HAP-1 (cell line): Measurements from ENCODE around the gene XYLT1.
"Not testable (repeated sequence)": the region's sequence is repeated elsewhere in the genome, so short reads cannot be mapped to it uniquely, and the experiment has no call there.

Experiments
- DNase-seq, 2 experiments: peaks; one replicate each; pipeline ENCODE4 v3.0.0-alpha.2; 2016 to 2020; ENCODE audit warnings: low spot score in 2 of 2
- H3K27me3 ChIP-seq: fragments of 250-450 bp; sonication (Bioruptor Pico); 2 replicates; pipeline ENCODE4 v1.5.1; 2020; ENCODE audit warnings: low read depth, mild to moderate bottlenecking, moderate library complexity
- H3K36me3 ChIP-seq: fragments of 250-450 bp; sonication (Bioruptor Pico); replicated peaks from 2 replicates; pipeline ENCODE4 v1.5.1; 2020; ENCODE audit warnings: mild to moderate bottlenecking
- H3K4me1 ChIP-seq: fragments of 250-450 bp; sonication (Bioruptor Pico); 2 replicates; pipeline ENCODE4 v1.5.1; 2020; ENCODE audit warnings: mild to moderate bottlenecking
- H3K4me3 ChIP-seq: fragments of 250-450 bp; sonication (Bioruptor Pico); 2 replicates; pipeline ENCODE4 v1.5.1; 2020; ENCODE audit warnings: mild to moderate bottlenecking, moderate library complexity
- H3K9me3 ChIP-seq: fragments of 250-450 bp; sonication (Bioruptor Pico); 2 replicates; pipeline ENCODE4 v1.5.1; 2020; ENCODE audit warnings: mild to moderate bottlenecking, moderate library complexity
- in situ Hi-C: fragments of 300-500 bp; cut with MboI; formaldehyde crosslinking; loops from 3 replicates; pipeline ENCODE4 v1.14.3; 2020; ENCODE audit warnings: low sequenced_read_pairs, inconsistent platforms, mixed read lengths

XYLT1 gene

GRCh38 chr16:17417740-17418139 lies 53.0 kb downstream of the XYLT1 start:
- Histone ChIP-seq H3K4me3 (no peak overlapping the region), H3K27me3 (no peaks in the 10 kb centered on the region), H3K36me3 (no peaks in the 10 kb centered on the region), H3K9me3 (no peaks in the 10 kb centered on the region), H3K4me1 (no peaks in the 10 kb centered on the region)
- no peak for DNase-seq
- in situ Hi-C loops, result no loop called here

GRCh38 chr16:17416461-17417311 lies 54.1 kb downstream of the XYLT1 start:
- H3K4me3 ChIP-seq, result no peak overlapping the region
- no peaks in the 10 kb centered on the region for H3K36me3 ChIP-seq
- in situ Hi-C loops, result no loop called here
- H3K4me1 ChIP-seq, result no peaks in the 10 kb centered on the region
- no peaks in the 10 kb centered on the region for H3K27me3 ChIP-seq
- no peak for DNase-seq
- no peaks in the 10 kb centered on the region for H3K9me3 ChIP-seq

GRCh38 chr16:17414916-17415315 lies 55.8 kb downstream of the XYLT1 start:
- H3K4me3 ChIP-seq, result no peak overlapping the region
- H3K36me3 ChIP-seq, result no peaks in the 10 kb centered on the region
- H3K4me1 ChIP-seq, result no peaks in the 10 kb centered on the region
- no peaks in the 10 kb centered on the region for H3K9me3 ChIP-seq
- in situ Hi-C loops, result no loop called here
- DNase-seq, result no peak
- H3K27me3 ChIP-seq, result no peaks in the 10 kb centered on the region

- in situ Hi-C loops, result no loop called here
Observed at GRCh38 chr16:17414421-17414820, 56.3 kb downstream of the XYLT1 start.

DNA sequence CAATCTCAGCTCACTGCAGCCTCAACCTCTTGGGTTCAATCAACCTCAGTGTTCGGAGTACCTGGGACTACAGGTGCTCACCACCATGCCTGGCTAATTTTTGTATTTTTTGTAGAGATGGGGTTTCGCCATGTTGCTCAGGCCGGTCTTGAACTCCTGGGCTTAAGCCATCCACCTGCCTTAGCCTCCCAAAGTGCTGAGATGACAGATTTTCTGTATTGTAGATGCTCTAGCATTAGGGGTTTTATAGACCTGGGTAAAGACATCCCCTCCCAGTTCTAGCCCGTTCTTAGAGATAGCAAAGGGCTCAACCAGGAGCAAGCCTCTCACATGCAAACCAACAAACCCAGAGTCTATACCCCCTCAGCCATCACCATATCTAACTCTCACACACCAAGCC lies 57.3 kb downstream of the XYLT1 start:
- DNase-seq, result no peak
- Histone ChIP-seq H3K27me3 (no peaks in the 10 kb centered on the region), H3K36me3 (no peaks in the 10 kb centered on the region), H3K4me1 (no peaks in the 10 kb centered on the region), H3K4me3 (no peak overlapping the region), H3K9me3 (no peaks in the 10 kb centered on the region)
- in situ Hi-C loops, result no loop called here

More at GRCh38 chr16:17414421-17414820, 56.3 kb downstream of the XYLT1 start:
- Histone ChIP-seq H3K36me3 (no peaks in the 10 kb centered on the region), H3K9me3 (no peaks in the 10 kb centered on the region), H3K4me3 (no peak overlapping the region), H3K27me3 (no peaks in the 10 kb centered on the region), H3K4me1 (no peaks in the 10 kb centered on the region)
- DNase-seq, result no peak

- Histone ChIP-seq H3K4me1 (no peaks in the 10 kb centered on the region), H3K36me3 (no peaks in the 10 kb centered on the region), H3K4me3 (no peak overlapping the region), H3K27me3 (no peaks in the 10 kb centered on the region), H3K9me3 (no peaks in the 10 kb centered on the region)
- in situ Hi-C loops, result no loop called here
- no peak for DNase-seq
Observed at GRCh38 chr16:17412791-17413190, 58.0 kb downstream of the XYLT1 start.

DNA sequence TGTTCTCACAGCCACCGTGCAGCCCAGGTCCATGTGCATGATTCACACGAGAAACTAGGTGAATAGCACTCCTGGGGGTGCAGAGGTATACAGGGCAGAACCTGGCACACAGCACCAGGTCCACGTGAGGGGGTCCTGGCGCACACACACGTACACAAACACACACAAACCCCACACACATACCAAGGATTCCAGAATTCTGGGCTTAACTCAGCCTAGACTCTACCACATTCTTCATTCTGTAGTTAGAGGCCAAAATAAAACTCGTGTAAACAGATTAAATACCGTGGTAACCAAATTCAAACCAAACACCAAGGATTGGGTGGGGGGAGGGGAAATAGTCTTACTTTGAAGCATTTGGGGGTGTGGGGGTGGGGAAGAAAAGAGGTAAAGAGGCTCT lies 58.5 kb downstream of the XYLT1 start:
- H3K4me1 ChIP-seq, result no peaks in the 10 kb centered on the region
- no peak overlapping the region for H3K4me3 ChIP-seq
- H3K27me3 ChIP-seq, result no peaks in the 10 kb centered on the region
- in situ Hi-C loops, result no loop called here
- no peak for DNase-seq
- H3K9me3 ChIP-seq, result no peaks in the 10 kb centered on the region
- no peaks in the 10 kb centered on the region for H3K36me3 ChIP-seq

DNA sequence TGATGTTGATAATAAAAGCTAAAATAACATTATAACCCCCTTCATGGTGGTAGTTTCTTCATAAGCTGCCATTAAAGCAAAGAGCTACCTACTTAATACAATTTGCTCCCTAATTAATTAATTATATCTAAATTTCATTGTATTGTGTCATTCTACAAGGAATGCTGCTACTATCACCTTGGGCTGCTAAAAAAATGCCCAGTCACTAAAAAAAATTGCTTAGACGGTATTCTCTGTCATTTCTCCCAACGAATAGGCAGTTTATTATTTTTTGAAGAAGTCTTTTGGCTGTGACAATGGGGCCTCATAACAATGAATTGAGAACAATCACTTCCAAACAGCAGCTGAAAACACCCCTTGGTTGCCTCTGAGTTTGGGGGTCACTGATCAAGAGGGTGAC lies 59.5 kb downstream of the XYLT1 start:
- H3K4me1 ChIP-seq, result no peaks in the 10 kb centered on the region
- in situ Hi-C loops, result no loop called here

GRCh38 chr16:17410316-17410715 lies 60.4 kb downstream of the XYLT1 start:
- in situ Hi-C loops, H3K4me3 ChIP-seq, H3K4me1 ChIP-seq, DNase-seq, H3K36me3 ChIP-seq, H3K9me3 ChIP-seq, H3K27me3 ChIP-seq: not testable (repeated sequence)

More for the DNA sequence above, 59.5 kb downstream of the XYLT1 start:
- DNase-seq, result no peak
- no peak overlapping the region for H3K4me3 ChIP-seq
- H3K27me3 ChIP-seq, result no peaks in the 10 kb centered on the region
- H3K9me3 ChIP-seq, result no peaks in the 10 kb centered on the region
- H3K36me3 ChIP-seq, result no peaks in the 10 kb centered on the region

- Histone ChIP-seq H3K9me3 (no peaks in the 10 kb centered on the region), H3K27me3 (no peaks in the 10 kb centered on the region), H3K4me3 (no peak overlapping the region), H3K36me3 (no peaks in the 10 kb centered on the region), H3K4me1 (no peaks in the 10 kb centered on the region)
- in situ Hi-C loops, result no loop called here
- no peak for DNase-seq
Observed at GRCh38 chr16:17409894-17410293, 60.9 kb downstream of the XYLT1 start.

DNA sequence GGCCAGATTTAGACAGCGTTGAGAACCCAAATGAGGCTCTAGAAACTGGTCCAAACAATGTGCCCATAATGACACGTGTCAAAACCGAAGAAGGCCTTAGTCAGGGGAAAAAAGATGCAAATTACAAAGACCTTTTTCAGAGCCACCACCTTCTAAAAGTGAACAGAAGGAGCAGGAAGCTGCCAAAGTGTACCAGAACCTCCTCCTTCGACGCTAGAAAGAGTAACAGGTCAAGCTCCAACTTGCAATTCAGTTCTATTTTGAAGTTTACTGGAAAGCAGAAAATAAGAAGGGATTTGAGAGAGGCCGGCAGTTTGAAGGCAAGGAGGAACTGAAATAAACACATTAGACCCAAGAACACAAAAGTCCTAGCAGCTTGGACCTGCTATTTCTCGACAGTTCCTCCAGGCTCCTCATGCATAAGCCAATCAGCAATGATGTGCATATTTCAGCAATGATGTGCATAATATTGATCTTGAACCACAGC lies 61.8 kb downstream of the XYLT1 start:
- H3K4me1 ChIP-seq, result no peaks in the 10 kb centered on the region
- in situ Hi-C loops, result no loop called here

DNA sequence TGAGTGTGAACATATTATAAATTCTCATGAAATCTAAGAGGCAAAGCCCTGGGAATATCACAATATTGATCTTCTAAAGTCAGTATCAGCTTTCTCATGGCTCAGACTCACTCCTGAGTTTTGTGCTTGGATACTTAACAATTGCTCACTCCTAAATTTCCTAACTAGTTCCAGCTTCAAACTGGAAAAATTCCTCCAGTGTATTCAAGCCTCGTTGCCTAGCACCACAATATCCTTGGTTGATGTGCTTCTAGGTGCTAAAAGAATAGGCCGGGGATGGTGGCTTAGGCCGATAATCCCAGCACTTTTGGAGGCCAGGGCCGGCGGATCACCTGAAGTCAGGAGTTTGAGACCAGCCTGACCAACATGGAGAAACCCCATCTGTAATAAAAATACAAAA lies 62.5 kb downstream of the XYLT1 start:
- Histone ChIP-seq H3K27me3 (no peaks in the 10 kb centered on the region), H3K9me3 (no peaks in the 10 kb centered on the region), H3K36me3 (no peaks in the 10 kb centered on the region), H3K4me3 (no peak overlapping the region), H3K4me1 (no peaks in the 10 kb centered on the region)
- in situ Hi-C loops, result no loop called here
- no peak for DNase-seq

More for the DNA sequence above, 61.8 kb downstream of the XYLT1 start:
- no peaks in the 10 kb centered on the region for H3K27me3 ChIP-seq
- H3K36me3 ChIP-seq, result no peaks in the 10 kb centered on the region
- H3K4me3 ChIP-seq, result no peak overlapping the region
- DNase-seq, result no peak
- no peaks in the 10 kb centered on the region for H3K9me3 ChIP-seq

DNA sequence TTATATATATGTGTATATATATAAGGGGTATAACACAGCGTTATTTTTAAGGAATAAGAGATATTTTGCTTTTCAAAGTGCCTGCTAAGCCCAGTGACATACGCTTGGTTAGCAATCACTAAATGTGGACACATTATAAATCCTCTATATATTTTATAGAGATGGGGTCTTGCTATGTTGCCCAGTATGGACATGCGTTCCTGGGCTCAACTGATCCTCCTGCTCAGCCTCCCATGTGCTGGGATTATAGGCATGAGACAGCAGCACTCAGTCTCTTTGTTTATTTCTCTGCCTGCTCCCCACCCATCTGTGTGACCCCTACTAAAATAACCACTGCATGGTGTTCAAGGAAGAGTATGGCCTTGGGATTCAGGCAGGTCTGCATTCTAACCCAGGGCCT lies 63.4 kb downstream of the XYLT1 start:
- Histone ChIP-seq H3K4me1 (no peaks in the 10 kb centered on the region), H3K36me3 (no peaks in the 10 kb centered on the region), H3K9me3 (no peaks in the 10 kb centered on the region), H3K27me3 (no peaks in the 10 kb centered on the region), H3K4me3 (no peak overlapping the region)
- no peak for DNase-seq
- in situ Hi-C loops, result no loop called here

- H3K4me3 ChIP-seq, result no peak overlapping the region
- no peaks in the 10 kb centered on the region for H3K27me3 ChIP-seq
- in situ Hi-C loops, result no loop called here
- no peaks in the 10 kb centered on the region for H3K36me3 ChIP-seq
- no peak for DNase-seq
- no peaks in the 10 kb centered on the region for H3K9me3 ChIP-seq
- no peaks in the 10 kb centered on the region for H3K4me1 ChIP-seq
Observed at GRCh38 chr16:17404941-17405689, 65.6 kb downstream of the XYLT1 start.
